WTC11 (cell line): ENCODE measurements around the gene MARCO. TPM values are rescaled to one million over a fixed set of nuclear protein-coding genes. Genes with fewer than 3 reads are reported as not detected.

Experiments used
- ATAC-seq: fragments of 200-7000 bp; cut with Tn5 transposase; 2 replicates; pipeline ENCODE4 v1.10.0; 2021; ENCODE audit warnings: mild to moderate bottlenecking, moderate library complexity
- CTCF ChIA-PET: fragments of 300-600 bp; sonication (Branson Sonifier 250); formaldehyde crosslinking; loops from one replicate; lab custom pipeline; 2021; ENCODE audit warnings: antibody characterized with exemption; lab: Charles Lee
- POLR2A ChIA-PET: fragments of 350-600 bp; sonication (Branson Sonifier 250); formaldehyde crosslinking; loops from one replicate; lab custom pipeline; 2021; ENCODE audit warnings: antibody characterized with exemption; lab: Charles Lee
- DNase-seq: peaks from one replicate; pipeline ENCODE4 v3.0.0; 2021; ENCODE audit warnings: low spot score
- H3K27ac Mint-ChIP-seq: 2 replicates; pipeline ENCODE4 v1.8.0; 2021; ENCODE audit warnings: mixed read lengths
- H3K27me3 Mint-ChIP-seq: 2 replicates; pipeline ENCODE4 v1.8.0; 2021; ENCODE audit warnings: low read depth, mild to moderate bottlenecking, moderate library complexity, mixed read lengths
- H3K36me3 Mint-ChIP-seq: 2 replicates; pipeline ENCODE4 v1.8.0; 2021; ENCODE audit warnings: mixed read lengths
- H3K4me1 Mint-ChIP-seq: 2 replicates; pipeline ENCODE4 v1.8.0; 2022; ENCODE audit warnings: mixed read lengths
- H3K4me3 Mint-ChIP-seq: 2 replicates; pipeline ENCODE4 v1.8.0; 2021; ENCODE audit warnings: mild to moderate bottlenecking, moderate library complexity, mixed read lengths
- H3K9me3 Mint-ChIP-seq: 2 replicates; pipeline ENCODE4 v1.8.0; 2021; ENCODE audit warnings: mixed read lengths
- ESRRA ChIP-seq: sonication (generic); formaldehyde crosslinking; IDR thresholded peaks from 2 replicates; pipeline ENCODE4 v1.8.1; 2022; ENCODE audit warnings: mild to moderate bottlenecking, missing genetic modification reagents, borderline replicate concordance
- ETV6 ChIP-seq: sonication (generic); formaldehyde crosslinking; IDR thresholded peaks from 2 replicates; pipeline ENCODE4 v1.8.1; 2022; ENCODE audit warnings: mild to moderate bottlenecking, missing genetic modification reagents
- HMGA2 ChIP-seq: fragments of 250-450 bp; sonication (Bioruptor Pico); IDR thresholded peaks from 2 replicates; pipeline ENCODE4 v1.4.0; 2021; ENCODE audit warnings: mild to moderate bottlenecking, moderate library complexity
- JAZF1 ChIP-seq: fragments of 250-450 bp; sonication (Bioruptor Pico); IDR thresholded peaks from 2 replicates; pipeline ENCODE4 v1.9.0; 2021; ENCODE audit warnings: moderate library complexity, mild to moderate bottlenecking, inconsistent platforms
- JUN ChIP-seq: sonication (generic); formaldehyde crosslinking; IDR thresholded peaks from 2 replicates; pipeline ENCODE4 v1.8.0; 2023; ENCODE audit warnings: mild to moderate bottlenecking, missing genetic modification reagents
- KAT7 ChIP-seq: sonication (generic); formaldehyde crosslinking; IDR thresholded peaks from 2 replicates; pipeline ENCODE4 v1.8.1; 2023; ENCODE audit warnings: missing genetic modification reagents, mild to moderate bottlenecking, borderline replicate concordance
- MXD4 ChIP-seq: fragments of 250-450 bp; sonication (Bioruptor Pico); IDR thresholded peaks from 2 replicates; pipeline ENCODE4 v1.8.0; 2021; ENCODE audit warnings: mild to moderate bottlenecking, moderate library complexity, borderline replicate concordance
- NFATC4 ChIP-seq: fragments of 250-450 bp; sonication (Bioruptor Pico); IDR thresholded peaks from 2 replicates; pipeline ENCODE4 v1.9.0; 2021; ENCODE audit warnings: mild to moderate bottlenecking
- NR1H2 ChIP-seq: sonication (generic); formaldehyde crosslinking; IDR thresholded peaks from 2 replicates; pipeline ENCODE4 v1.9.0; 2021; ENCODE audit warnings: mild to moderate bottlenecking, moderate library complexity, missing genetic modification reagents
- NR2C2 ChIP-seq: sonication (generic); formaldehyde crosslinking; IDR thresholded peaks from 2 replicates; pipeline ENCODE4 v1.8.0; 2022; ENCODE audit warnings: mild to moderate bottlenecking, missing genetic modification reagents
- ZNF423 ChIP-seq: fragments of 250-450 bp; sonication (Bioruptor Pico); IDR thresholded peaks from 2 replicates; pipeline ENCODE4 v2.1.2; 2022; ENCODE audit warnings: mild to moderate bottlenecking, moderate library complexity
- total RNA-seq: library from RNA; stranded (reverse); gene quantifications from 3 replicates; pipeline ENCODE4 v1.2.3, GENCODE V29; 2021
- TF ChIP-seq, protein P1 (sequence below): sonication (generic); formaldehyde crosslinking; IDR thresholded peaks from 2 replicates; pipeline ENCODE4 v1.8.1; 2023; ENCODE audit warnings: mild to moderate bottlenecking, missing genetic modification reagents, moderate library complexity
- TF ChIP-seq, protein P2 (sequence below): sonication (generic); formaldehyde crosslinking; IDR thresholded peaks from 2 replicates; pipeline ENCODE4 v1.8.1; 2022; ENCODE audit warnings: mild to moderate bottlenecking, moderate library complexity, missing genetic modification reagents
- TF ChIP-seq, protein P3 (sequence below): sonication (generic); formaldehyde crosslinking; IDR thresholded peaks from 2 replicates; pipeline ENCODE4 v1.8.0; 2022; ENCODE audit warnings: mild to moderate bottlenecking, missing genetic modification reagents
- TF ChIP-seq, protein P4 (sequence below): fragments of 250-450 bp; sonication (Bioruptor Pico); conservative IDR thresholded peaks from 2 replicates; pipeline ENCODE4 v1.9.0; 2021; ENCODE audit warnings: mild to moderate bottlenecking
- TF ChIP-seq, protein P5 (sequence below): sonication (generic); formaldehyde crosslinking; IDR thresholded peaks from 2 replicates; pipeline ENCODE4 v1.8.1; 2022; ENCODE audit warnings: missing genetic modification reagents, borderline replicate concordance
- TF ChIP-seq, protein P6 (sequence below): sonication (generic); formaldehyde crosslinking; IDR thresholded peaks from 2 replicates; pipeline ENCODE4 v1.8.0; 2023; ENCODE audit warnings: missing genetic modification reagents
- TF ChIP-seq, protein P7 (sequence below): sonication (generic); formaldehyde crosslinking; IDR thresholded peaks from 2 replicates; pipeline ENCODE4 v1.8.1; 2023; ENCODE audit warnings: mild to moderate bottlenecking, missing genetic modification reagents
- TF ChIP-seq, protein P8 (sequence below): fragments of 250-450 bp; sonication (Bioruptor Pico); IDR thresholded peaks from 2 replicates; pipeline ENCODE4 v1.9.0; 2021; ENCODE audit warnings: mild to moderate bottlenecking, borderline replicate concordance
- TF ChIP-seq, protein P9 (sequence below): sonication (generic); formaldehyde crosslinking; IDR thresholded peaks from 2 replicates; pipeline ENCODE4 v1.8.0; 2022; ENCODE audit warnings: mild to moderate bottlenecking, missing genetic modification reagents

MARCO gene
- total RNA-seq, 1 experiment from 2014 or later: 0.11 TPM

DNA sequence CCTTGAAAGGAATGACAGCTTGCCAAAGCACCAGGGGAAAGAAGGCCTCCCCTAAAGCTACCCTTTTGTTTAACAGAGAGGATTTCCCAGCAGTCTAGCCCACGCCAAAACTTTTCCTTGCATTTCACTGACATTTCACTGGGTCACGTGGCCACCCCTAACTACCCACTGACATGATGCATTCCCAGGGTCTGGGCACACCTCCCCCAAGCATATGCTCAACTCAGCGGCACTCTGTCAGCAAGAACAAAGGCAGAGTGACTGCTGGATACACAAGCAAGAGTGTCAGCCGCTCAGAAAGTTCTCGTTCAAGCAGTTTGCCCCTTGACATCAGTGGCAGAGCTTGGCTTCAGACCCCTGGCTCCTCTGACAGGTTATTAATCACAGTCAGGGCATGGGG, 34.2 kb upstream of the MARCO start:
- peaks cover 11% of the 10 kb centered on the region for H3K9me3 Mint-ChIP-seq
- peaks cover 2% of the 10 kb centered on the region; the same call in 1 of the 2 replicates for H3K27me3 Mint-ChIP-seq
- ChIA-PET POLR2A (no interaction called here), CTCF (no interaction called here)
- H3K36me3 Mint-ChIP-seq: no peaks in the 10 kb centered on the region
- H3K4me1 Mint-ChIP-seq: no peaks in the 10 kb centered on the region
- no peak for ATAC-seq
- DNase-seq: no peak
- no peak for TF ChIP-seq KAT7
- TF ChIP-seq, protein P1, sequence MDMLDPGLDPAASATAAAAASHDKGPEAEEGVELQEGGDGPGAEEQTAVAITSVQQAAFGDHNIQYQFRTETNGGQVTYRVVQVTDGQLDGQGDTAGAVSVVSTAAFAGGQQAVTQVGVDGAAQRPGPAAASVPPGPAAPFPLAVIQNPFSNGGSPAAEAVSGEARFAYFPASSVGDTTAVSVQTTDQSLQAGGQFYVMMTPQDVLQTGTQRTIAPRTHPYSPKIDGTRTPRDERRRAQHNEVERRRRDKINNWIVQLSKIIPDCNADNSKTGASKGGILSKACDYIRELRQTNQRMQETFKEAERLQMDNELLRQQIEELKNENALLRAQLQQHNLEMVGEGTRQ (CRISPR knock-in tag): 0 out of 2 replicates have a peak, but pooled peaks have one; percentile 15
- no peak overlapping the region for H3K4me3 Mint-ChIP-seq
- H3K27ac Mint-ChIP-seq: no peak overlapping the region

DNA sequence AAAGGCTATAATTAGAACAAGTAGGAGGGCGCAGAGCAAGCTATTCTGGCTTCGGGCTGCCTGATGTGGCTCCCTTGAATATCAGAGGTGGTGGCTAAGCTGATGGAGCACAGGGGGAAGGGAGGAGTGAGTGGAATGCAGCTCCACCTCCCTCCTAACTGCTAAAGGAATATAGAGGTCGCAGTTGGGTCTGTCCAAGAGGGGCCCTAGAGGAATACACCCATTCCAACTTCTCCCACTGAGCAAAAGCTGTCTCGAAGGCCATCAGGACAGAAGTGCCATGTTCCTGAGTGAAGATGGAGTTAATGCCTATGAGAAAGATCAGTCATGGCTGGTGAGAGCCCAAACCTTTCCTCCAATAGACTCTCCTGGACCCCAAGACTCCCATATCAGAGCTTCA, 32.8 kb upstream of the MARCO start:
- H3K27ac Mint-ChIP-seq: no peak overlapping the region
- ATAC-seq: no peak
- CTCF ChIA-PET: interaction anchor here (1.5 kb wide), 1 partner anchor 27 kb away, joined by 4 read pairs; no protein-coding TSS in a partner anchor
- TF ChIP-seq, protein P2, sequence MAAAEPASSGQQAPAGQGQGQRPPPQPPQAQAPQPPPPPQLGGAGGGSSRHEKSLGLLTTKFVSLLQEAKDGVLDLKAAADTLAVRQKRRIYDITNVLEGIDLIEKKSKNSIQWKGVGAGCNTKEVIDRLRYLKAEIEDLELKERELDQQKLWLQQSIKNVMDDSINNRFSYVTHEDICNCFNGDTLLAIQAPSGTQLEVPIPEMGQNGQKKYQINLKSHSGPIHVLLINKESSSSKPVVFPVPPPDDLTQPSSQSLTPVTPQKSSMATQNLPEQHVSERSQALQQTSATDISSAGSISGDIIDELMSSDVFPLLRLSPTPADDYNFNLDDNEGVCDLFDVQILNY: no peak
- TF ChIP-seq, protein P3, sequence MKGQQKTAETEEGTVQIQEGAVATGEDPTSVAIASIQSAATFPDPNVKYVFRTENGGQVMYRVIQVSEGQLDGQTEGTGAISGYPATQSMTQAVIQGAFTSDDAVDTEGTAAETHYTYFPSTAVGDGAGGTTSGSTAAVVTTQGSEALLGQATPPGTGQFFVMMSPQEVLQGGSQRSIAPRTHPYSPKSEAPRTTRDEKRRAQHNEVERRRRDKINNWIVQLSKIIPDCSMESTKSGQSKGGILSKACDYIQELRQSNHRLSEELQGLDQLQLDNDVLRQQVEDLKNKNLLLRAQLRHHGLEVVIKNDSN (CRISPR knock-in tag): no peak
- TF ChIP-seq, protein P1 (CRISPR knock-in tag): no peak
- TF ChIP-seq NR1H2 (CRISPR knock-in tag) (no peak), JUN (no peak), HMGA2 (CRISPR knock-in tag) (no peak), JAZF1 (no peak), ZNF423 (CRISPR knock-in tag) (no peak), ESRRA (no peak), ETV6 (CRISPR knock-in tag) (no peak), NFATC4 (CRISPR knock-in tag) (no peak), NR2C2 (no peak), MXD4 (no peak)
- TF ChIP-seq, protein P4, sequence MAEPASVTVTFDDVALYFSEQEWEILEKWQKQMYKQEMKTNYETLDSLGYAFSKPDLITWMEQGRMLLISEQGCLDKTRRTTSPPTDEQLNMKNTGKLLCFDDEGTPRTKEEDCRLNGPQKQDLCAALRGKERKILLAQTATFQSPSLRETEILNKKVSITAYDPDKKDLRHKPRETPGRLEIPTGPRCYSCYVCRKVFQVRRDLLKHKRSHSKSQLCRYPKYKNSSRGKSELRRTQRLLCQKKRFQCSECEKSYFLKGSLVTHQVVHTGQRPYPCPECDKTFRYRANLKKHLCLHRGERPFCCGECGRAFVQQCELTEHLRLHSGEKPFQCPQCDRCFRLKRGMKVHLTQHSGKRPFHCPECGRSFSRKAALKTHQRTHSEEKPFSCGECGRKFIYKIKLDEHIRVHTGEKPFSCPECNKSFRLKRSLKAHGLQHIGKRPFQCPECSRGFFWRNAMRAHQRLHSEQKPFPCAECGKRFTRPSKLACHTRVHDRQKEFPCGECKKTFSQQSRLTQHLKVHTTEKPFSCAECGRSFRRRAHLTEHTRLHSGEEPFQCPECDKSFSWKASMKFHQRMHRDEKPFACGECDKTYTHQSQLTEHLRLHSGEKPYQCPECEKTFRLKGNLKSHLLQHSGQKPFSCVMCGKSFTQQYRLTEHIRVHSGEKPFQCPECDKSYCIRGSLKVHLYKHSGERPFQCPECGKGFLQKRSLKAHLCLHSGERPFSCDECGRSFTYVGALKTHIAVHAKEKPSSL (CRISPR knock-in tag): no peak
- TF ChIP-seq, protein P5, sequence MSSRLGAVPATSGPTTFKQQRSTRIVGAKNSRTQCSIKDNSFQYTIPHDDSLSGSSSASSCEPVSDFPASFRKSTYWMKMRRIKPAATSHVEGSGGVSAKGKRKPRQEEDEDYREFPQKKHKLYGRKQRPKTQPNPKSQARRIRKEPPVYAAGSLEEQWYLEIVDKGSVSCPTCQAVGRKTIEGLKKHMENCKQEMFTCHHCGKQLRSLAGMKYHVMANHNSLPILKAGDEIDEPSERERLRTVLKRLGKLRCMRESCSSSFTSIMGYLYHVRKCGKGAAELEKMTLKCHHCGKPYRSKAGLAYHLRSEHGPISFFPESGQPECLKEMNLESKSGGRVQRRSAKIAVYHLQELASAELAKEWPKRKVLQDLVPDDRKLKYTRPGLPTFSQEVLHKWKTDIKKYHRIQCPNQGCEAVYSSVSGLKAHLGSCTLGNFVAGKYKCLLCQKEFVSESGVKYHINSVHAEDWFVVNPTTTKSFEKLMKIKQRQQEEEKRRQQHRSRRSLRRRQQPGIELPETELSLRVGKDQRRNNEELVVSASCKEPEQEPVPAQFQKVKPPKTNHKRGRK: no peak
- TF ChIP-seq, protein P6, sequence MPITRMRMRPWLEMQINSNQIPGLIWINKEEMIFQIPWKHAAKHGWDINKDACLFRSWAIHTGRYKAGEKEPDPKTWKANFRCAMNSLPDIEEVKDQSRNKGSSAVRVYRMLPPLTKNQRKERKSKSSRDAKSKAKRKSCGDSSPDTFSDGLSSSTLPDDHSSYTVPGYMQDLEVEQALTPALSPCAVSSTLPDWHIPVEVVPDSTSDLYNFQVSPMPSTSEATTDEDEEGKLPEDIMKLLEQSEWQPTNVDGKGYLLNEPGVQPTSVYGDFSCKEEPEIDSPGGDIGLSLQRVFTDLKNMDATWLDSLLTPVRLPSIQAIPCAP (CRISPR knock-in tag): no peak
- TF ChIP-seq, protein P7, sequence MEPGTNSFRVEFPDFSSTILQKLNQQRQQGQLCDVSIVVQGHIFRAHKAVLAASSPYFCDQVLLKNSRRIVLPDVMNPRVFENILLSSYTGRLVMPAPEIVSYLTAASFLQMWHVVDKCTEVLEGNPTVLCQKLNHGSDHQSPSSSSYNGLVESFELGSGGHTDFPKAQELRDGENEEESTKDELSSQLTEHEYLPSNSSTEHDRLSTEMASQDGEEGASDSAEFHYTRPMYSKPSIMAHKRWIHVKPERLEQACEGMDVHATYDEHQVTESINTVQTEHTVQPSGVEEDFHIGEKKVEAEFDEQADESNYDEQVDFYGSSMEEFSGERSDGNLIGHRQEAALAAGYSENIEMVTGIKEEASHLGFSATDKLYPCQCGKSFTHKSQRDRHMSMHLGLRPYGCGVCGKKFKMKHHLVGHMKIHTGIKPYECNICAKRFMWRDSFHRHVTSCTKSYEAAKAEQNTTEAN (CRISPR knock-in tag): no peak
- TF ChIP-seq, protein P8, sequence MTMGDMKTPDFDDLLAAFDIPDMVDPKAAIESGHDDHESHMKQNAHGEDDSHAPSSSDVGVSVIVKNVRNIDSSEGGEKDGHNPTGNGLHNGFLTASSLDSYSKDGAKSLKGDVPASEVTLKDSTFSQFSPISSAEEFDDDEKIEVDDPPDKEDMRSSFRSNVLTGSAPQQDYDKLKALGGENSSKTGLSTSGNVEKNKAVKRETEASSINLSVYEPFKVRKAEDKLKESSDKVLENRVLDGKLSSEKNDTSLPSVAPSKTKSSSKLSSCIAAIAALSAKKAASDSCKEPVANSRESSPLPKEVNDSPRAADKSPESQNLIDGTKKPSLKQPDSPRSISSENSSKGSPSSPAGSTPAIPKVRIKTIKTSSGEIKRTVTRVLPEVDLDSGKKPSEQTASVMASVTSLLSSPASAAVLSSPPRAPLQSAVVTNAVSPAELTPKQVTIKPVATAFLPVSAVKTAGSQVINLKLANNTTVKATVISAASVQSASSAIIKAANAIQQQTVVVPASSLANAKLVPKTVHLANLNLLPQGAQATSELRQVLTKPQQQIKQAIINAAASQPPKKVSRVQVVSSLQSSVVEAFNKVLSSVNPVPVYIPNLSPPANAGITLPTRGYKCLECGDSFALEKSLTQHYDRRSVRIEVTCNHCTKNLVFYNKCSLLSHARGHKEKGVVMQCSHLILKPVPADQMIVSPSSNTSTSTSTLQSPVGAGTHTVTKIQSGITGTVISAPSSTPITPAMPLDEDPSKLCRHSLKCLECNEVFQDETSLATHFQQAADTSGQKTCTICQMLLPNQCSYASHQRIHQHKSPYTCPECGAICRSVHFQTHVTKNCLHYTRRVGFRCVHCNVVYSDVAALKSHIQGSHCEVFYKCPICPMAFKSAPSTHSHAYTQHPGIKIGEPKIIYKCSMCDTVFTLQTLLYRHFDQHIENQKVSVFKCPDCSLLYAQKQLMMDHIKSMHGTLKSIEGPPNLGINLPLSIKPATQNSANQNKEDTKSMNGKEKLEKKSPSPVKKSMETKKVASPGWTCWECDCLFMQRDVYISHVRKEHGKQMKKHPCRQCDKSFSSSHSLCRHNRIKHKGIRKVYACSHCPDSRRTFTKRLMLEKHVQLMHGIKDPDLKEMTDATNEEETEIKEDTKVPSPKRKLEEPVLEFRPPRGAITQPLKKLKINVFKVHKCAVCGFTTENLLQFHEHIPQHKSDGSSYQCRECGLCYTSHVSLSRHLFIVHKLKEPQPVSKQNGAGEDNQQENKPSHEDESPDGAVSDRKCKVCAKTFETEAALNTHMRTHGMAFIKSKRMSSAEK: no peak
- TF ChIP-seq, protein P9, sequence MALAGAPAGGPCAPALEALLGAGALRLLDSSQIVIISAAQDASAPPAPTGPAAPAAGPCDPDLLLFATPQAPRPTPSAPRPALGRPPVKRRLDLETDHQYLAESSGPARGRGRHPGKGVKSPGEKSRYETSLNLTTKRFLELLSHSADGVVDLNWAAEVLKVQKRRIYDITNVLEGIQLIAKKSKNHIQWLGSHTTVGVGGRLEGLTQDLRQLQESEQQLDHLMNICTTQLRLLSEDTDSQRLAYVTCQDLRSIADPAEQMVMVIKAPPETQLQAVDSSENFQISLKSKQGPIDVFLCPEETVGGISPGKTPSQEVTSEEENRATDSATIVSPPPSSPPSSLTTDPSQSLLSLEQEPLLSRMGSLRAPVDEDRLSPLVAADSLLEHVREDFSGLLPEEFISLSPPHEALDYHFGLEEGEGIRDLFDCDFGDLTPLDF (CRISPR knock-in tag): no peak

More for the DNA sequence above, 32.8 kb upstream of the MARCO start:
- no peaks in the 10 kb centered on the region for H3K4me1 Mint-ChIP-seq
- H3K9me3 Mint-ChIP-seq: peaks cover 11% of the 10 kb centered on the region
- DNase-seq: no peak
- POLR2A ChIA-PET: no interaction called here
- H3K27me3 Mint-ChIP-seq: peaks cover 2% of the 10 kb centered on the region; the same call in 1 of the 2 replicates
- no peaks in the 10 kb centered on the region for H3K36me3 Mint-ChIP-seq
- H3K4me3 Mint-ChIP-seq: no peak overlapping the region
